CD4-positive, alpha-beta T cell treated with Interferon gamma for 1 hour (primary cell): ENCODE measurements around the gene RAB1B.
A peak's percentile ranks its signal among the peaks of the same experiment; 100 is the strongest.
"Not testable (repeated sequence)": the region's sequence is repeated elsewhere in the genome, so short reads cannot be mapped to it uniquely, and the experiment has no call there.

Experiments used
- DNase-seq: peaks from one replicate; pipeline ENCODE4 v3.0.0-alpha.2; 2020

The RAB1B gene

DNA sequence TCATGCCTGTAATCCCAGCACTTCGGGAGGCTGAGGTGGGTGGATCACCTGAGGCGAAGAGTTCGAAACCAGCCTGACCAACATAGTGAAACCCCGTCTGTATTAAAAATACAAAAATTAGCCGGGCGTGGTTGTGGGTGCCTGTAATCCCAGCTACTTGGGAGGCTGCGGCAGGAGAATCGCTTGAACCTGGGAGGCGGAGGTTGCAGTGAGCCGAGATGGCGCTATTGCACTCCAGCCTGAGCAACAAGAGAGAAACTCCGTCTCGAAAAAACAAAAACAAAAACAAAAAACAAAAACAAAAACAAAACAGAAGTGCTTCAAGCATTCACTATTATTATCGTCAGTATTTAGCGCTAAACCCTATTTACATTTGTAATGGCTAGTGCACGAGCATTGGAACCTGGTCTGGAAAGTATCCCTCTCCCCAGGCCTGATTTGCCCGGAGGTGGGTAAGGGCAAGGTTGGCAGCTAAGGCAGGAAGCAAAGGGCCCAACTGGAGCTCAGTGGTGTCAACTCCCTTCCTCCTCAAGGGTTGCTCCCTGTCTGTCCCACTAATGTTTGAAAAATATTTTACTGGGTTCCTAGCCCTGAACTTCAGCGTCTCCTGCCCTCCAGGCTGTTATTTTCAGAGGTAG, 42.5 kb downstream of the RAB1B start:
- not testable (repeated sequence) for DNase-seq

DNA sequence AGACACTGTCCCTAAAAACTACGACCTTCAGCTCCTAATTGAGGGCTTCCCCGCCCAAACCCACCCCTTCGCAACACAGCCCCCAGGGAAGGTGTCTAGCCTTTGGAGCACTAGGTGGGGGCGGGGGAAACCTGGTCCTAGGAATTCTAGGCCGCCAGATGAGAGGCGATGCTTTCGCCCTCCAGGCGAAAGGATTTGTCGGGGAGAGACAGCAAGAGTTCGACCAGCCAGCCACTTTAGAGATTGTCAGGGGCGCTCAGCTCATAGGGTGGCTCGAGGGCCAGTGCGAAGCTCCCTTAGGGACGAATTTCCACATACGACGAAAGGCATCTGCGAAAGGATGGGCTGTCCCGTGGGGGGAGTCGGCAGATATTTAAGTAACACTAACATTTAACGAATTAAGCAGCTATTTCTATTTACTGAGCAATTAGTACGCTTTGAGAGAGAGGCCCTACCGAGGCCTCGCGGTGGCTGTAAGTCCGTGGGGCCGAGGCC, 43.1 kb downstream of the RAB1B start:
- no peak for DNase-seq

GRCh38 chr11:66311965-66312548, 43.6 kb downstream of the RAB1B start:
- DNase-seq, result peak; percentile 98

GRCh38 chr11:66312549-66313320, 44.3 kb downstream of the RAB1B start:
- peak; percentile 99 for DNase-seq

DNA sequence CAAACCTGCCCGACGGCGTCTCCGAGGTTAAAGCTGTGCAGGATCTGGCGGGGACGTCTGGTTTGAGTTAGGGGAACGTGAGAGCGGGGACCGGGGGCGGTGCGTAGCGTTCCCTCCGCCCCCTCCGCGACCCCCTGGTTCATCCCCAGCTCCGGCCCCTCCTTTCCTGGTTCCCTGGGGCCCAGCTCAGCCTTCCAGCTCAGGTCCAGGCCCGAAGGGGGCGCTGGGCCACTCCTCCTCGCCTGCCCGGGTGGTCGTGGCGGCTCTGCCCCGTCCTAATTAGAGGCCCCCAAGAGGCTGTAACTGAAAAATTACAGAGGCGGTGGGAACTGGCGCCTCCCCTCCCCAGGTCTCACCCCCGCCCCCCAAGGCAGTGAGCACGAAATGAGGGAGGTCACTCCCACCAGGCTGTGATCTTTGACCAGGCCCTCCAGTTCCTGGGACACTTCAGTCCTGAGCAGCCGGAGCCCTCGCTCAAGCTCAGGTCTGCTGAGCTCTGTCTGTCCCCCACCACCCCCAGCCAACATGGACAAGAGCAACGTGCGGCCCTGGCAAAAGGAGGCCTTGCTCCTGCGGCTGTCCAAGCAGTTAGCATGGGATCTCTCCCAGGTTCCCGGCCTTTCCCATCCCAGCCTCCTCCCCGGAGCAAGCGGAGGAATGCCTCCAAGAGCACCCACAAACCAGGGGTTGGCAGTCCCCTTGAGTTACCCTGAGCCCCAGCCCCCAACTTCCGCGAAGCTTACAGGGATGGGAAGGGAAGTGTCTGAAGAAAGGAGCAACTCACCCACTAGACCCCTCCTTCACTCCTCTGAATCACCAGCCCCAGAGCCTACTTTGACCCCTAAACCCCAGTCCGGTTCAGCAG, 45.1 kb downstream of the RAB1B start:
- no peak for DNase-seq

- no peak for DNase-seq
Observed at GRCh38 chr11:66314186-66314501, 45.7 kb downstream of the RAB1B start.

- no peak for DNase-seq
Observed at GRCh38 chr11:66314561-66315497, 46.4 kb downstream of the RAB1B start.

DNA sequence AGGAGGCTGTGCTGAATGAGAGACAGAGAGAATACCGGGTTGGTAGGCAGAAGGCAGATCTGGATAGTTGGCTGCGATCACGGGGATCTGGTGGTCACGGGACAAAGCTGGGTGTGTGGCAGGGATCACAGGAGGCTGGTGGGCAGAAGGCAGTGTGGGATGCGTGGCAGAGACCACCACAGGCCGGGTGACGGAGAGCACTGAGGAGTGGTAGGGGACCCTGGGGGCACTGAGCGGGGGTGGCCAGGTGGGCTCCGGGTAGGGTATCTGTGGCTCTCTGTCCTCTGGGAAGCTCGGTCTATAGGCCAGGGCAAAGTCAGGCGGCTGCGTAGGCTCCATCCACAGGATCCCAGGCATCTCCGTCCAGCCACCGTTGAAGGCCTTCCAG, 47.1 kb downstream of the RAB1B start:
- DNase-seq, result no peak

- DNase-seq, result no peak
Observed at GRCh38 chr11:66315921-66316811, 47.7 kb downstream of the RAB1B start.

- peak; percentile 11 for DNase-seq
Observed at GRCh38 chr11:66316849-66317251, 48.4 kb downstream of the RAB1B start, which contains the start of gene CD248. Gene CD248, minus strand, starts transcription at chr11:66317044. Its CDS starts 17 bp downstream, at chr11:66317027.

DNA sequence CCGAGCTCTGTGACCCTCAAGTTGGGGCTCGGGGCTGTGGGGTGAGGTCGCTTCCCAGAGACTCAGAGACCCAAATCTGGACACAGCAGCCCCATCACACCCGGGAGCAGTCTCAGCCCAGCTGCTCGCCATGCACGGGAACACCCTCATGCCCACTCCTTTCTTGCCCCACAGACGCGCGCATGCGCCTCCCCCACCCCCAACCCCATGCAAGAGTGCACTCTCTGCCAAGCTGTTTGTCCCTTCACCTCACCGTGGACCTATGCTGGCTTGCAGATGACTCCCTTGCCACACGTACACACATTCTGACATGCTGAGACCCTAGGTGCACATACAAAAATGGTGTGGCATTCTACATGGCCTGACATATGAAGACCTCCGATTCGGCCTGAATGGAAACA, 48.9 kb downstream of the RAB1B start:
- DNase-seq, result peak; percentile 65

- DNase-seq, result peak; percentile 89
Observed at GRCh38 chr11:66317723-66318599, 49.5 kb downstream of the RAB1B start.

DNA sequence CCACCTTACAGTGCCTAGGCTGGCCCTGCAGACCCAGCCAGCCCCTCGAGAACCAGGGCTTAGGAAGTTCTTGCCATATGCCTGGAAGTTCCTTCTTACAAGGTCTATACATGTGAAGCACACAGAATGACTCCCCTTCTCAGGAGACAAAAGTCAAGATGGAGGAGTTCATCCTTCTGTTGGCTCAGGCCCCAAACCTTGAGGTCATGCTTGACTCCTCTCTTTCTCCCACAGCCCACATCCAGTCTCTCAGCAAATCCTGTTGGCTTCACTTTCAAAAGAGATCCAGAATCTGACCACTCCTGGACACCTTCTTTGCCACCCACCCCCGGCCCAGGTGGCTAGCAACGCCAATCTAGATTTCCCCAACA, 50.1 kb downstream of the RAB1B start:
- DNase-seq, result no peak

DNA sequence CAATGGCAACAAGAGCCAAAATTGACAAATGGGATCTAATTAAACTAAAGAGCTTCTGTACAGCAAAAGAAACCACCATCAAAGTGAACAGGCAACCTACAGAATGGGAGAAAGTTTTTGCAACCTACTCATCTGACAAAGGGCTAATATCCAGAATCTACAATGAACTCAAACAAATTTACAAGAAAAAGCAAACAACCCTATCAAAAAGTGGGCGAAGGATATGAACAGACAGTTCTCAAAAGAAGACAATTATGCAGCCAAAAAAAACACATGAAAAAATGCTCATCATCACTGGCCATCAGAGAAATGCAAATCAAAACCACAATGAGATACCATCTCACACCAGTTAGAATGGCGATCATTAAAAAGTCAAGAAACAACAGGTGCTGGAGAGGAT, 51.9 kb downstream of the RAB1B start:
- DNase-seq, result not testable (repeated sequence)

DNA sequence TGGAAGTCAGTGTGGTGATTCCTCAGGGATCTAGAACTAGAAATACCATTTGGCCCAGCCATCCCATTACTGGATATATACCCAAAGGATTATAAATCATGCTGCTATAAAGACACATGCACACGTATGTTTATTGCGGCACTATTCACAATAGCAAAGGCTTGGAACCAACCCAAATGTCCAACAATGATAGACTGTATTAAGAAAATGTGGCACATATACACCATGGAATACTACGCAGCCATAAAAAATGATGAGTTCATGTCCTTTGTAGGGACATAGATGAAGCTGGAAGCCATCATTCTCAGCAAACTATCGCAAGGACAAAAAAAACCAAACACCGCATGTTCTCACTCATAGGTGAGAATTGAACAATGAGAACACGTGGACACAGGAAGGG, 52.3 kb downstream of the RAB1B start:
- DNase-seq, result not testable (repeated sequence)

DNA sequence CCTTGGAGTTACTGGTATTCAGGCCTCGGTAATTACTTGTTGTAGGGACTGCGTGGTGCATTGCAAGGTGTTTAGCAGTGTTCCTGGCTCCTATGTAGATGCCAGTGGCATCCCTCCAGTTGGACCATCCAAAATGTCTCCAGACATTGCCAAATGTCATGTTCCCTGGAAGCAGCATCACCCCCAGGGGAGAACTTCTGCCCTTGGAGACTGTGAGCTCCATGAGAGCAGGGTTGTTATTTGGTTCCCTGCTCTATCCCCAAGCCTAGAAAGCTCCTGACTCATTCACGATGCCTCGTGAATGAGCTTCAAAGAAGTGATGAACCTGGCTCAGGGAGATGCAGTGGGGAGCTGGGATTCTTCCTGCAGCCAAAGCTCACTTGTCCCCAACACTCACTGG, 53.2 kb downstream of the RAB1B start:
- DNase-seq, result no peak

GRCh38 chr11:66322732-66323427, 54.4 kb downstream of the RAB1B start:
- DNase-seq, result no peak

- DNase-seq, result no peak
Observed at GRCh38 chr11:66323684-66324083, 55.2 kb downstream of the RAB1B start.

- no peak for DNase-seq
Observed at GRCh38 chr11:66324664-66325063, 56.2 kb downstream of the RAB1B start.
